ENCODE results near the gene CHPF2.
A peak's percentile ranks its signal among the peaks of the same experiment; 100 is the strongest.

The CHPF2 gene

GRCh38 chr7:151276666-151277590 lies 44.6 kb downstream of the CHPF2 start (continued):
- TF ChIP-seq ZBTB10 (tag by site-specific recombination; IDR thresholded peaks at IDR 0.05) (peak; percentile 75), ZNF585B (tag by site-specific recombination; IDR thresholded peaks at IDR 0.05) (no peak), ZNF843 (tag by site-specific recombination; IDR thresholded peaks at IDR 0.05) (no peak), ZNF37A (tag by site-specific recombination; IDR thresholded peaks at IDR 0.05) (no peak), ZNF501 (tag by site-specific recombination; IDR thresholded peaks at IDR 0.05) (peak; percentile 48; the same call in 1 of the 2 replicates), ATF2 (tag by site-specific recombination; IDR thresholded peaks at IDR 0.05; ENCODE audit: low read depth) (no peak), ZNF561 (tag by site-specific recombination; IDR thresholded peaks at IDR 0.05; ENCODE audit: borderline replicate concordance) (peak; percentile 91), ZNF175 (tag by site-specific recombination; IDR thresholded peaks at IDR 0.05) (no peak), RBAK (tag by site-specific recombination; IDR thresholded peaks at IDR 0.05) (no peak), ZFP41 (tag by site-specific recombination; IDR thresholded peaks at IDR 0.05; ENCODE audit: borderline replicate concordance) (no peak), ZNF707 (tag by site-specific recombination; IDR thresholded peaks at IDR 0.05) (no peak), SP7 (tag by site-specific recombination; IDR thresholded peaks at IDR 0.05) (peak; percentile 68; the same call in 1 of the 2 replicates), KLF8 (tag by site-specific recombination; IDR thresholded peaks at IDR 0.05) (0 out of 2 replicates have a peak, but pooled peaks have one; percentile 37), ZNF302 (tag by site-specific recombination; IDR thresholded peaks at IDR 0.05; ENCODE audit: low read depth) (no peak), ZBTB1 (tag by site-specific recombination; IDR thresholded peaks at IDR 0.05) (no peak), ZNF16 (tag by site-specific recombination; IDR thresholded peaks at IDR 0.05; ENCODE audit: low read depth) (no peak), ZNF324 (tag by site-specific recombination; IDR thresholded peaks at IDR 0.05) (peak; percentile 52; the same call in 1 of the 2 replicates), IKZF3 (tag by site-specific recombination; IDR thresholded peaks at IDR 0.05) (0 out of 2 replicates have a peak, but pooled peaks have one; percentile 13), KLF1 (tag by site-specific recombination; IDR thresholded peaks at IDR 0.05) (no peak), GLIS2 (tag by site-specific recombination; IDR thresholded peaks at IDR 0.05) (peak; percentile 66), ZNF169 (tag by site-specific recombination; IDR thresholded peaks at IDR 0.05) (no peak), ZBTB20 (tag by site-specific recombination; IDR thresholded peaks at IDR 0.05) (no peak), ZNF24 (tag by site-specific recombination; IDR thresholded peaks at IDR 0.05) (no peak), ZBTB6 (tag by site-specific recombination; IDR thresholded peaks at IDR 0.05) (no peak), ZNF157 (tag by site-specific recombination; IDR thresholded peaks at IDR 0.05) (no peak), ZNF514 (tag by site-specific recombination; IDR thresholded peaks at IDR 0.05) (no peak), ZNF670 (tag by site-specific recombination; IDR thresholded peaks at IDR 0.05; ENCODE audit: low read depth) (no peak), ZBTB17 (tag by site-specific recombination; IDR thresholded peaks at IDR 0.05) (peak; percentile 92), ZNF362 (tag by site-specific recombination; IDR thresholded peaks at IDR 0.05) (no peak), ZNF548 (tag by site-specific recombination; IDR thresholded peaks at IDR 0.05) (no peak), SCRT1 (tag by site-specific recombination; IDR thresholded peaks at IDR 0.05; ENCODE audit: borderline replicate concordance) (no peak), ZBTB8A (tag by site-specific recombination; IDR thresholded peaks at IDR 0.05) (peak; percentile 41; the same call in 1 of the 2 replicates), ZBTB44 (tag by site-specific recombination; IDR thresholded peaks at IDR 0.05) (no peak), ZNF544 (tag by site-specific recombination; IDR thresholded peaks at IDR 0.05) (no peak)
